ENCODE measurements around the gene KCNMA1.

GRCh38 chr10:77531441-77532001 is 106.1 kb downstream of the KCNMA1 start:
- no peak for TF ChIP-seq GATA2 (IDR thresholded peaks at IDR 0.05; ENCODE audit: low read depth, low read length)
- no peak for TF ChIP-seq GATA3 (IDR thresholded peaks at IDR 0.05; ENCODE audit: low read depth, low read length)

All from SH-SY5Y (cell line).